NB4 (cell line): Measurements from ENCODE around the gene ITGB8.

ENCODE experiments used
- DNase-seq: peaks from one replicate; pipeline ENCODE4 v3.0.0; 2010; ENCODE audit warnings: low read depth
- H3K4me3 ChIP-seq: one replicate; pipeline ENCODE4 v1.5.1; 2011; ENCODE audit warnings: mild to moderate bottlenecking, low read depth, low read length, moderate library complexity
- CTCF ChIP-seq: IDR thresholded peaks from one replicate; pipeline ENCODE4 v1.5.1; 2012; ENCODE audit warnings: low read depth, low read length
- MAX ChIP-seq: IDR thresholded peaks from 2 replicates; pipeline ENCODE4 v1.6.1; 2011; ENCODE audit warnings: low read depth, low read length
- MYC ChIP-seq: IDR thresholded peaks from 2 replicates; pipeline ENCODE4 v1.6.1; 2011; ENCODE audit warnings: low read depth, low read length
- POLR2A ChIP-seq: IDR thresholded peaks from 2 replicates; pipeline ENCODE4 v1.6.1; 2011; ENCODE audit warnings: mild to moderate bottlenecking; ENCODE audit not compliant: insufficient read length; ENCODE audit errors: extremely low read depth

Gene ITGB8

DNA sequence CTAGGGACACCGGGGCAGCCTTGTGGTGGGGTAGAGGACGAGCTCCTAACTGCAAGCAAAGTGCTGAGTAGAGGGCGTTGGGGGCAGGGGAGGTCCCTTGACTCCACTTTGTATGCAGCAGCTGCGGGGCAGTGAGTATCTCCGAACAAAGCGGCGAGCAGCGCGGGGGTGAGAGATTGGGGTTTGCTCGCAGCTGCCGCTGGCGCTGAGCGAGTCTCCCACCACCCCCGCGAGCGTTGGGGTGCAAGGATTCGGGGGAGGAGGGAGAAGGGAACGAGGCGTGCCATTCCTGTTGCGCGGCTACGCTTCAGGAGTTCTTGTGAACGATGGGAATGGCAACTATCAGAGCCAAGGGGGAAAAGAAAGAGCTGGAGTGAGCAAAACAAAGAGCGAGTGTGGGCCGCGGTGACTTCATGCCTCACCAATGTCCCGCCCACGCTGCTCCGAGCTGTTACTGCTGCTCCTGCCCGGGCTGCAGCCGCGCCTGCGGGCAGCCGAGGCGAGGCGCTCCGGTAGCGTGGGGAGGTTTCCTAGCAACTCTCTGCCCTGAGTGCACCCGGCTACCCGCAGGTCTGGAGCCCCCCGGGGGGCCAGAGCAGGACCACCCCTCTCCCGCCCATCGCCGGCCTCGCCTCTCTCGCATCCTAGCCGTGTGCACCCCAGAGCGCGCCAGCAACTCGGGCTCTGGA lies at the start of gene ITGB8:
Gene ITGB8 (plus strand): TSS at position 662 of the 689 bp plus-strand sequence. CDS start 907 bp downstream, outside the sequence.
- TF ChIP-seq MYC: peak; percentile 43
- no peak for TF ChIP-seq POLR2A
- no peak for TF ChIP-seq CTCF
- TF ChIP-seq MAX: peak; percentile 68
- peak within 1 kb of the TSS; percentile 59 for H3K4me3 ChIP-seq
- peak; percentile 75 for DNase-seq

DNA sequence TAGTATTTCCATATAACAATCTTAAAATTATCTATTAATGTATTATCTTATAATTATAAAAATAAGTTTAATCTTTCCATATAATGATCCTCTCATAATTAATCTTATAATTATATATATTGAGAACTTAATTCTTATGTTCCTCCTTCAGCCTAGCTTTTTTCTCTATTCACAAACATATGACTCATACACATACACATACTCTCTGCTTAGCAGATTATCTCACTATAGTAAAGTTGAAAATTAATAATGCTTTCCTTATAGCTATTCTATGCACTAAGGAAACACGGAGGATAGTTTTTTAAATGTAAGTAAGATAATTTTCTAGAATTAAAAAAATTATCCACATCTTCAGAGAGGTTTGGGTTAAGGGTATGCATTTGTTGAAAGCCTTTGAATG lies 47.7 kb upstream of the ITGB8 start:
- no peak overlapping the region for H3K4me3 ChIP-seq
- no peak for DNase-seq
- no peak for TF ChIP-seq MYC
- no peak for TF ChIP-seq CTCF
- no peak for TF ChIP-seq MAX
- no peak for TF ChIP-seq POLR2A

GRCh38 chr7:20283385-20283784 lies 47.3 kb upstream of the ITGB8 start:
- no peak overlapping the region for H3K4me3 ChIP-seq
- no peak for DNase-seq
- TF ChIP-seq MYC: no peak
- no peak for TF ChIP-seq MAX
- TF ChIP-seq POLR2A: no peak
- TF ChIP-seq CTCF: no peak

DNA sequence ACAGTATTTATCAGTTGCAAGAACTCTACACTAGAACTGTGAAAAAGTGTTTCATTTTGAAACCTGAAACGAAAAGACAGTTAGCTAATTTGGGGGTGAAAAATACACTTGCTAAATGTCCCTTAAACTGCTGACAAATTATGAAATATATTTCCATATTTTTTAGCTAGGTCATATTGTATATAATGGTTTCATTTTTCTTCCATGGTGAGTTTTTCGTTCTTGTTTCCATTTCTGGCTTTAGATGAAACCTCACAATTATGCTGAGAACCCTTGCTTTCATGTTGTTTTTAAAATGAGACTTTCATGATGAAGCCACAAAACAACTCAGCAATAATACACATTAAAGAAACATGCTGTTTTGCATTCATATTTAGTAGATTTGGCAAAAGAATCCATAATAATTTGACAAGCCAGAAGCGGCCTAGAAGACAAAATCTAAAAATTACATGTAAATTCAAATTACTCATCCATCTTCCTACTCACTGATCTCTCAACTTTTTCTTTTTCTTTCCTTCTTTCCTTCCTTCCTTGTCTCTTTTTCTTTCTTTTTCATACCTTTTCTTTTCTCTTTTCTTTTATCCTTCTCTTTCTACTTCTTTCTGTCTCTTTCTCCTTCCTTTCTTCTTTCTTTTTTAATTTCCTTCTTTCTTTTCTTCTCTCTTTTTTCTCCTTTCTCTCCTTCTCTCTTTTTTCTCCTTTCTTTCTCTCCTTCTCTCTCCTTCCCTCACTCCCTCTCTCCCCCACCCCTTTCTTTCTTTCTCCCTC lies 46.5 kb upstream of the ITGB8 start:
- no peak overlapping the region for H3K4me3 ChIP-seq
- DNase-seq: no peak
- no peak for TF ChIP-seq MYC
- TF ChIP-seq MAX: no peak
- TF ChIP-seq CTCF: no peak
- no peak for TF ChIP-seq POLR2A

DNA sequence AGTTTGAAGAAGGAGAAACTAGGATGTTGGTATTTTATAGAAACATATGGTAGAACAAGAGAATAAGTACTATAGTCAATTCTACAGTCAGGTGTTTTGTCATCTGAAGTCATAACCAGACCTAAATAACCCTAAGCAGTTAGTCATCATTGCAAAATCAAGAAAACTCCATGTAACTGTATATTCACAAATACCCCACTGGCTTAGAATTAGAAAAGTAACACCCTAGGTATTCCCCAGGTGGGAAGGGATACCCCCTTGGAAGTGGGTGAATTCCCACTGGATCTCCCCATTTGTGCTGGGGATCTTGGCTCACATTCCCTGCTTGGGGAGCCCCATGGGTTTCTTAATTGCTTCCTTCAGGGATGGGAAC lies 45.9 kb upstream of the ITGB8 start:
- no peak for DNase-seq
- TF ChIP-seq POLR2A: no peak
- H3K4me3 ChIP-seq: no peak overlapping the region

- TF ChIP-seq MAX (no peak), CTCF (no peak), MYC (no peak), POLR2A (no peak)
- DNase-seq: no peak
- H3K4me3 ChIP-seq: no peak overlapping the region
Measured at GRCh38 chr7:20287317-20287716, 43.4 kb upstream of the ITGB8 start.
